HG03571 (cell line): ENCODE measurements around the gene MIA3.
"Not testable (repeated sequence)": the region's sequence is repeated elsewhere in the genome, so short reads cannot be mapped to it uniquely, and the experiment has no call there.

ENCODE experiments used
- ATAC-seq: cut with Tn5 transposase; IDR thresholded peaks from one replicate; pipeline ENCODE4 v1.9.1; 2021; ENCODE audit not compliant: unreplicated experiment

The MIA3 gene

GRCh38 chr1:222618001-222618879, at the start of gene MIA3:
TSS of gene MIA3 (plus strand) at chr1:222618097. CDS start at chr1:222618111, 14 bp downstream.
- ATAC-seq = peak; percentile 57

GRCh38 chr1:222570837-222571236, 47.1 kb upstream of the MIA3 start:
- ATAC-seq = no peak

GRCh38 chr1:222579316-222579715, 38.6 kb upstream of the MIA3 start:
- no peak for ATAC-seq

- peak; percentile 36 for ATAC-seq
These were observed 35.7 kb upstream of the MIA3 start for GRCh38 chr1:222582099-222582774.

GRCh38 chr1:222583079-222583478, 34.8 kb upstream of the MIA3 start:
- ATAC-seq = peak; percentile 95

GRCh38 chr1:222586842-222587241, 31.1 kb upstream of the MIA3 start:
- no peak for ATAC-seq

- no peak for ATAC-seq
These were observed 29.8 kb upstream of the MIA3 start for GRCh38 chr1:222588135-222588534.

GRCh38 chr1:222589462-222590302, 28.2 kb upstream of the MIA3 start, which contains the start of gene TAF1A:
TSS of gene TAF1A (minus strand) at chr1:222589933.
- ATAC-seq = peak; percentile 99

GRCh38 chr1:222592171-222592570, 25.7 kb upstream of the MIA3 start:
- no peak for ATAC-seq

GRCh38 chr1:222594789-222595188, 23.1 kb upstream of the MIA3 start:
- ATAC-seq = no peak

GRCh38 chr1:222596696-222597095, 21.2 kb upstream of the MIA3 start:
- no peak for ATAC-seq

GRCh38 chr1:222600281-222600680, 17.6 kb upstream of the MIA3 start:
- no peak for ATAC-seq

GRCh38 chr1:222601257-222601656, 16.6 kb upstream of the MIA3 start:
- ATAC-seq = no peak

GRCh38 chr1:222606757-222607156, 11.1 kb upstream of the MIA3 start:
- no peak for ATAC-seq

GRCh38 chr1:222609111-222609510, 8.8 kb upstream of the MIA3 start:
- ATAC-seq = not testable (repeated sequence)

- ATAC-seq = no peak
These were observed 7.2 kb upstream of the MIA3 start for GRCh38 chr1:222610728-222611127.

GRCh38 chr1:222613627-222614026, 4.3 kb upstream of the MIA3 start:
- no peak for ATAC-seq

GRCh38 chr1:222616525-222616924, 1.4 kb upstream of the MIA3 start:
- no peak for ATAC-seq

- ATAC-seq = peak; percentile 64
These were observed 438 bp upstream of the MIA3 start for GRCh38 chr1:222617367-222617951.

- ATAC-seq = no peak
These were observed 1.1 kb downstream of the MIA3 start for GRCh38 chr1:222618880-222619596.
